Vagina (tissue), 2 donors: ENCODE data around the gene TTLL11.

Experiments
- POLR2A ChIP-seq, 2 donors: fragments of 450-650 bp; IDR thresholded peaks; one replicate each; pipeline ENCODE4 v1.6.1; 2017; ENCODE audit warnings: antibody characterized with exemption in 2 of 2, mild to moderate bottlenecking in 2 of 2, moderate library complexity in 2 of 2
- POLR2AphosphoS5 ChIP-seq, 2 donors: sonication (generic); formaldehyde crosslinking; IDR thresholded peaks; one replicate each; pipeline ENCODE4 v1.9.0; 2017; ENCODE audit warnings: antibody characterized with exemption in 2 of 2, mild to moderate bottlenecking in 2 of 2, low read depth in 1 of 2; ENCODE audit not compliant: insufficient read depth in 1 of 2

- TF ChIP-seq POLR2AphosphoS5 (IDR thresholded peaks at IDR 0.05; ENCODE audit: insufficient read depth in 1 of 2, low read depth in 1 of 2) (no peak), POLR2A (IDR thresholded peaks at IDR 0.05) (no peak)
Observed at GRCh38 chr9:121865884-121866283, 227.2 kb downstream of the TTLL11 start.
